GM12872 (cell line): Measurements from ENCODE around the gene SORCS2.

ENCODE experiments used
- TF ChIP-seq, protein P1 (sequence below): IDR thresholded peaks from 3 replicates; pipeline ENCODE4 v1.5.1; 2011; ENCODE audit warnings: low read depth, mild to moderate bottlenecking, low read length, moderate library complexity; ENCODE audit not compliant: insufficient read depth

The SORCS2 gene

GRCh38 chr4:7649741-7650531 is 457.6 kb downstream of the SORCS2 start:
- TF ChIP-seq, protein P1, sequence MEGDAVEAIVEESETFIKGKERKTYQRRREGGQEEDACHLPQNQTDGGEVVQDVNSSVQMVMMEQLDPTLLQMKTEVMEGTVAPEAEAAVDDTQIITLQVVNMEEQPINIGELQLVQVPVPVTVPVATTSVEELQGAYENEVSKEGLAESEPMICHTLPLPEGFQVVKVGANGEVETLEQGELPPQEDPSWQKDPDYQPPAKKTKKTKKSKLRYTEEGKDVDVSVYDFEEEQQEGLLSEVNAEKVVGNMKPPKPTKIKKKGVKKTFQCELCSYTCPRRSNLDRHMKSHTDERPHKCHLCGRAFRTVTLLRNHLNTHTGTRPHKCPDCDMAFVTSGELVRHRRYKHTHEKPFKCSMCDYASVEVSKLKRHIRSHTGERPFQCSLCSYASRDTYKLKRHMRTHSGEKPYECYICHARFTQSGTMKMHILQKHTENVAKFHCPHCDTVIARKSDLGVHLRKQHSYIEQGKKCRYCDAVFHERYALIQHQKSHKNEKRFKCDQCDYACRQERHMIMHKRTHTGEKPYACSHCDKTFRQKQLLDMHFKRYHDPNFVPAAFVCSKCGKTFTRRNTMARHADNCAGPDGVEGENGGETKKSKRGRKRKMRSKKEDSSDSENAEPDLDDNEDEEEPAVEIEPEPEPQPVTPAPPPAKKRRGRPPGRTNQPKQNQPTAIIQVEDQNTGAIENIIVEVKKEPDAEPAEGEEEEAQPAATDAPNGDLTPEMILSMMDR = no peak

DNA sequence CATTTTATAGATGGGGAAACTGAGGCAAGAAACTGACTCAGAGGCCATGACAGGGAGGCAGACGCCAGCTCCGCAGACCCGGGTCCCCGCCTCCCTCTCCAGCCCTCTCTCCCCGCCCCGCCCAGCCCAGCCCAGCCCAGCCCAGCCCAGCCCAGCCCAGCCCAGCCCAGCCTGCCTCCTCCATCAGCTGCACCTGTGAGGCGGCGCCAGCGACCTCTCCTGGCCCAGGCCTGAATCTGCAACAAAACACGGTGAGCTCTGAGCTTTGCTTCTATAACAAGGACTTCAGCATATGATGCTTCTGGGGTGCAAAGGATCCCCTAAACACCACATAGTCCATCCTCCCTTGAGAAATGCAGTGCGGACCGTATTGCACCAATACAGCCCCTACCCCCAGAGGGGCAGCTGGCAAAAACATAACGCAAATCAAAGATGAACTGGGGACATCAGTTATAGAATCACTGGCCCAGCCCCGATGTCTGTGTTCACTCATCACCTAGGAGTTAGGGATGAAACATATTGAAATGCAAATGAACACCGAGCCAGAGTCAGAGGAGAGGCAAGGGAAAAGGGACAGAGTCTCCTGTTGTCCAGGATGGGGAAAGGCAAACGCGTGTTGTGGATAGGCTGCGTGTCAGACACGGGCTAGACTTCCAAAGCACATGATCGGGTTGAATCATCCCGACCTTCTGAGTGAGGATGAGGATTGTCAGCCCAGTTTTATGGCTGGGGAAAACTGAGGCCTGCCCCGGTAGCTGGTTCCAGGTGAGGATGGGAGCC is 458.5 kb downstream of the SORCS2 start:
- TF ChIP-seq, protein P1 = no peak

- TF ChIP-seq, protein P1 = no peak
These were observed 459.2 kb downstream of the SORCS2 start for GRCh38 chr4:7651461-7651921.

- TF ChIP-seq, protein P1 = no peak
These were observed 459.7 kb downstream of the SORCS2 start for GRCh38 chr4:7652006-7652405.

- TF ChIP-seq, protein P1 = no peak
These were observed 460.1 kb downstream of the SORCS2 start for GRCh38 chr4:7652451-7652881.

DNA sequence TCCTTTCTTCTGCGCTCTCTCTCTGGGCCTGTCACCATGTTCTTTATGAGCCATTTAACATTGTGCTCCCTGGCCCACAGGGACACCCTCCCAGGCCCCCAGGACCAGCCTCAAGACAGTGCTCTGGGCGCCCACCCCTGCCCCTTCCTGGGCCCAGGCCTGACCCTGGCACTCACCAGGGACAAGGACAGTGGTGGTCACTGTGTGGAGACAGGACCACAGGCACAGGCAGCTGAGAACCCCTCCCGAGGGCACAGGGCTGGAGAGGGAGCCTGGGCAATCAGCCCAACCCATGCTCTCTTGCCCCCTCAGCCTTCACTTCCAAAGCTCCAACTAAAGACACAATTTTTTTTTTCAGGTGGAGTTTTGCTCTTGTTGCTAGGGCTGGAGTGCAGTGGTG is 460.6 kb downstream of the SORCS2 start:
- TF ChIP-seq, protein P1 = no peak
